ENCODE results near the gene GHR.

DNA sequence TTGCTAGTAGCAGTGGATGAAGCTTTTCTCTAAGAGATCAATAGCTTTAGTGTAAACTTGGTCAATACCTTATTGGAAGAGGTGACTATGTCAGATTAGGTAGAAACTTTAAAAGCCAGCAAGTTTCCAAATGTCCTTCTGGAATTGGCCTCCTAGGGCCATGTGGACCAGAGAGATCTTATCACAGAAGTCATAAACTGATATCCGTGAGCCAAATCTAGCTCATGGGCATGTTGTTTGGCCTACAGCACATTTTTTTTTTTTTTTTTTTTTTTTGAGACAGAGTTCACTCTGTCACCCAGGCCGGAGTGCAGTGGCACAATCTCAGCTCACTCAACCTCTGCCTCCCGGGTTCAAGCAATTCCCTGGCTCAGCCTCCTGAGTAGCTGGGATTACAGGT lies 175.9 kb downstream of the GHR start:
- TF ChIP-seq YY1 (IDR thresholded peaks at IDR 0.05; ENCODE audit: low read depth) (no peak), TAF1 (IDR thresholded peaks at IDR 0.05; ENCODE audit: low read depth) (no peak), REST (IDR thresholded peaks at IDR 0.05; ENCODE audit: low read depth) (no peak), RAD21 (IDR thresholded peaks at IDR 0.05; ENCODE audit: low read depth) (no peak), TEAD4 (IDR thresholded peaks at IDR 0.05) (no peak), EP300 (IDR thresholded peaks at IDR 0.05; ENCODE audit: borderline replicate concordance) (no peak), USF1 (IDR thresholded peaks at IDR 0.05) (no peak), EGR1 (IDR thresholded peaks at IDR 0.05) (no peak), NFIC (IDR thresholded peaks at IDR 0.05) (no peak), ZBTB7A (IDR thresholded peaks at IDR 0.05; ENCODE audit: low read depth) (no peak), CREB1 (IDR thresholded peaks at IDR 0.05; ENCODE audit: low read depth) (no peak), TCF12 (IDR thresholded peaks at IDR 0.05; ENCODE audit: low read depth) (no peak)
- TF ChIP-seq, protein P1, sequence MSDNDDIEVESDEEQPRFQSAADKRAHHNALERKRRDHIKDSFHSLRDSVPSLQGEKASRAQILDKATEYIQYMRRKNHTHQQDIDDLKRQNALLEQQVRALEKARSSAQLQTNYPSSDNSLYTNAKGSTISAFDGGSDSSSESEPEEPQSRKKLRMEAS (IDR thresholded peaks at IDR 0.05): no peak
